Measurements from ENCODE around the gene SOST.
"Not testable (repeated sequence)": the region's sequence is repeated elsewhere in the genome, so short reads cannot be mapped to it uniquely, and the experiment has no call there.

SOST gene

GRCh38 chr17:43758497-43759174 lies at the start of gene SOST:
Gene SOST, minus strand, starts transcription at chr17:43758791. Its CDS starts 50 bp downstream, at chr17:43758741.
- no peak for DNase-seq

GRCh38 chr17:43808076-43808475 lies 49.5 kb upstream of the SOST start:
- DNase-seq, result no peak

- DNase-seq, result no peak
Measured at GRCh38 chr17:43805117-43805516, 46.5 kb upstream of the SOST start.

GRCh38 chr17:43803758-43804157 lies 45.2 kb upstream of the SOST start:
- DNase-seq, result no peak

- DNase-seq, result no peak
Measured at GRCh38 chr17:43801844-43802243, 43.3 kb upstream of the SOST start.

GRCh38 chr17:43800736-43801135 lies 42.1 kb upstream of the SOST start:
- DNase-seq, result no peak

GRCh38 chr17:43799047-43799446 lies 40.5 kb upstream of the SOST start:
- no peak for DNase-seq

- not testable (repeated sequence) for DNase-seq
Measured at GRCh38 chr17:43798024-43798423, 39.4 kb upstream of the SOST start.

- DNase-seq, result not testable (repeated sequence)
Measured at GRCh38 chr17:43792668-43793067, 34.1 kb upstream of the SOST start.

GRCh38 chr17:43791589-43791988 lies 33.0 kb upstream of the SOST start:
- peak in 1 of 2 donors; percentile 25 for DNase-seq

- no peak for DNase-seq
Measured at GRCh38 chr17:43790311-43790940, 31.8 kb upstream of the SOST start.

- no peak for DNase-seq
Measured at GRCh38 chr17:43789482-43789881, 30.9 kb upstream of the SOST start.

GRCh38 chr17:43788540-43788939 lies 29.9 kb upstream of the SOST start:
- DNase-seq, result no peak

- no peak for DNase-seq
Measured at GRCh38 chr17:43787728-43788127, 29.1 kb upstream of the SOST start.

GRCh38 chr17:43784628-43785101 lies 26.1 kb upstream of the SOST start:
- no peak for DNase-seq

GRCh38 chr17:43784068-43784467 lies 25.5 kb upstream of the SOST start:
- no peak for DNase-seq

GRCh38 chr17:43782913-43783680 lies 24.5 kb upstream of the SOST start:
- DNase-seq, result no peak

- DNase-seq, result no peak
Measured at GRCh38 chr17:43780135-43780534, 21.5 kb upstream of the SOST start, which contains the start of gene CFAP97D1. Gene CFAP97D1, plus strand, starts transcription at chr17:43780435. Its CDS starts 28 bp downstream, at chr17:43780463.

GRCh38 chr17:43779145-43780125 lies 20.8 kb upstream of the SOST start:
- no peak for DNase-seq

GRCh38 chr17:43778337-43779144 lies 19.9 kb upstream of the SOST start, which contains the start of gene DUSP3:
Gene DUSP3, minus strand, starts transcription at chr17:43778977. Its CDS starts 53 bp downstream, at chr17:43778924.
- peak; percentile 74 to 80 for DNase-seq

Measured in CD4-positive, alpha-beta T cell treated with Interleukin-4 for 1 hour (primary cell).